GM19023 (cell line): ENCODE measurements around the gene C22orf31.
"Not testable (repeated sequence)": the region's sequence is repeated elsewhere in the genome, so short reads cannot be mapped to it uniquely, and the experiment has no call there.

Experiments used
- ATAC-seq: cut with Tn5 transposase; IDR thresholded peaks from one replicate; pipeline ENCODE4 v1.9.1; 2021; ENCODE audit warnings: mild to moderate bottlenecking, moderate library complexity; ENCODE audit not compliant: unreplicated experiment

C22orf31 gene

GRCh38 chr22:29061773-29062172 lies at the start of gene C22orf31:
Gene C22orf31, minus strand, starts transcription at chr22:29061831. Its CDS starts 39 bp downstream, at chr22:29061792.
- ATAC-seq: no peak

GRCh38 chr22:29110946-29111345 lies 49.3 kb upstream of the C22orf31 start:
- ATAC-seq: no peak

- ATAC-seq: no peak
Observed at GRCh38 chr22:29109822-29110221, 48.2 kb upstream of the C22orf31 start.

GRCh38 chr22:29108137-29108536 lies 46.5 kb upstream of the C22orf31 start:
- no peak for ATAC-seq

GRCh38 chr22:29106839-29107238 lies 45.2 kb upstream of the C22orf31 start:
- no peak for ATAC-seq

GRCh38 chr22:29105468-29105867 lies 43.8 kb upstream of the C22orf31 start:
- ATAC-seq: no peak

GRCh38 chr22:29103121-29103520 lies 41.5 kb upstream of the C22orf31 start:
- no peak for ATAC-seq

GRCh38 chr22:29102300-29102699 lies 40.7 kb upstream of the C22orf31 start:
- no peak for ATAC-seq

- no peak for ATAC-seq
Observed at GRCh38 chr22:29098296-29098695, 36.7 kb upstream of the C22orf31 start.

- no peak for ATAC-seq
Observed at GRCh38 chr22:29096736-29097669, 35.4 kb upstream of the C22orf31 start.

GRCh38 chr22:29095459-29095858 lies 33.8 kb upstream of the C22orf31 start:
- ATAC-seq: no peak

GRCh38 chr22:29093501-29094300 lies 32.1 kb upstream of the C22orf31 start:
- ATAC-seq: no peak

GRCh38 chr22:29093030-29093429 lies 31.4 kb upstream of the C22orf31 start:
- no peak for ATAC-seq

GRCh38 chr22:29092243-29092642 lies 30.6 kb upstream of the C22orf31 start:
- ATAC-seq: no peak

GRCh38 chr22:29090039-29090438 lies 28.4 kb upstream of the C22orf31 start:
- no peak for ATAC-seq

- no peak for ATAC-seq
Observed at GRCh38 chr22:29089507-29089906, 27.9 kb upstream of the C22orf31 start.

- no peak for ATAC-seq
Observed at GRCh38 chr22:29088809-29089208, 27.2 kb upstream of the C22orf31 start.

- no peak for ATAC-seq
Observed at GRCh38 chr22:29087012-29087411, 25.4 kb upstream of the C22orf31 start.

- no peak for ATAC-seq
Observed at GRCh38 chr22:29083933-29084591, 22.4 kb upstream of the C22orf31 start.

- not testable (repeated sequence) for ATAC-seq
Observed at GRCh38 chr22:29083576-29083932, 21.9 kb upstream of the C22orf31 start.

GRCh38 chr22:29082826-29083545 lies 21.4 kb upstream of the C22orf31 start:
- ATAC-seq: no peak
